ENCODE measurements around the gene USP6NL.
A peak's percentile ranks its signal among the peaks of the same experiment; 100 is the strongest.

Gene USP6NL

DNA sequence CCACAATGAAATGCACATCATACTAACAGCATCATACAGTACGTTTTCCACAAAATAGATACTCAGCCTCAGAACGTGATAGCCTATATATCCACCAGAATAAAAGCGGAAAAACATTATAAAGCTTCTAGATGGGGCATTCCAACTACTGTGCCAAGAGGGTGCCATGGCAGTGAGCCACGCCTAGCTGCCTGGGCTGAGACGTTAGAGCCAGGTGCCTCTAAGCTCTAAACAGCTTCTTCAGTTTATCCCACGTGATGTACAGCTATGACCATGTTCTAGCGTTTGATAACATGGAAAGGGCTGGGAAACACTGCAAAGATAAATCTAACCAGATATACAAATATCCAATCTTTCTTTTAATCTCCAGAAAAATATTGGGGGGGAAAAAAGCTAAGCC is 17.8 kb downstream of the USP6NL start:
- no peak for DNase-seq (ENCODE audit: low read depth)

DNA sequence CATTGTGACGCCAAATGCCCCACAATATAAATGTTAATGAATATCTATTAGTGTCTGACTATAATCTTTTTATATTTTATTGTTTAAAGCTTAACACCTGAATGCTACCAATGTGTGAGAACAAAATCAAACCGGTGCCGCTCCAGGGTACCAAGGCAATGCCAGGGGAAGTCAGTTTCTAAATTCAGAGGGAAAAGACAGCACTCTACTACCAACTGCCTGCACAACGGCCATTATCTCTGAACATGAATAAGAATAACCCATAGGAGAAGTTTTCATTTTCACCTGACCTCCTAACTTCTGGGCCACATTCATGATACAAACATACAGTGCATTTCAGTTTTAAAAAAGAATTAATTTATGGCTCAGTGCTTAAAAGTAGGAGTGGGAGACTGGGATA is 21.7 kb downstream of the USP6NL start:
- DNase-seq (ENCODE audit: low read depth) = no peak

DNA sequence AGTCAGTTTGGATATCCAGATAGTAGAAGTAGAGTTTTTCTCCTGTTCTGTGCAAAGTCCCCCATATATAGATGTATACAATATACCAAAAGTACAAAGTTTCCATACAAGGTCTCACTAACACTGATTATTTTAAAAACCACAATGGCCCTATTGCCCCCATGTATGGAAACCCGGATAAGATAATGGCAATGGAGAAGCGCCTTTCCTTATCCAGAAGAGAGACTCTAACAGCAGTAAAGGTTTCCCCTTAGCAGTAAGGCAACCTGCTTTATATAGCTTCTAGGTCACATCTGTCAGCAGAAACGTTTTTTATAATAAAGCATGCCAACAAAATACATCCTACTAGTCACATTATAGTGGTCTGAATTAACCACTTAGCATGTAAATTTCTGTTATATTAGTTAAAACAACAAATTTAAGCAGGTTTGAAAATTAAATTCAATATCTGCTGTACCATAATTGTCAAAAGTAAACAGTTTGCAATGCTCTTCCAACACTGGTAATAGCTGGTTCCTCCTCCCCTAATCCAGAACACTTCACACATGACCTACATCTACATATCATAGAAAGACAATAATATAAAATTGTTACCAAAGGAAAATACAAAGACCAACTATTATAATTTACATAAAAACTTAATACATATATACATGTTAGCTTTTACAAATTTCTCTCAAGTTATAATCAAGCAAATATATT is 22.4 kb downstream of the USP6NL start:
- no peak for DNase-seq (ENCODE audit: low read depth)

DNA sequence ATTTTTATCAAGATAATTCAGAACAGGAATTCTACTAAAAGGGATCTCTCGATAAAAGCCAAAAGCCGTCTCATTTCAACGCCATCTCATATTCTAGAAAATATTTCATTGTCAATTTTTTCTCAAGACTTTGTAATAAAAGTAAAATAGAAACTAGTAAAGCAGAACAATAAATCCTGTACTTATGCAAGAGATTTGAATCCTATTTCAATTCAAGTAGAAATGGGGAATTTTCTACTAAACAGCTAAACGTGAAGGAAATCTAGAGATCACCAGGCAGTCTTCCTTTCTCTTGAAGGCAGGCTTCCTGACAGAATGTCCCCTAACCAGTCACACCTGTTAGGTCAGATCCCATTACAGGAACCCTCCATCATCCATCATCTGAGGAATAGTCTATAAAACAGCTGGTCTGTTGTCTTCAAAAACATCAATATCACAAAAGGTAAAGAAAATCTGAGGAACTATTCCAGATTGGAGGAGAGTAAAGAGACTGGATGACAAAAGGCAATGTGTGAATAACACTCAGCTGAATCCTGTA is 23.7 kb downstream of the USP6NL start:
- DNase-seq (ENCODE audit: low read depth) = no peak

DNA sequence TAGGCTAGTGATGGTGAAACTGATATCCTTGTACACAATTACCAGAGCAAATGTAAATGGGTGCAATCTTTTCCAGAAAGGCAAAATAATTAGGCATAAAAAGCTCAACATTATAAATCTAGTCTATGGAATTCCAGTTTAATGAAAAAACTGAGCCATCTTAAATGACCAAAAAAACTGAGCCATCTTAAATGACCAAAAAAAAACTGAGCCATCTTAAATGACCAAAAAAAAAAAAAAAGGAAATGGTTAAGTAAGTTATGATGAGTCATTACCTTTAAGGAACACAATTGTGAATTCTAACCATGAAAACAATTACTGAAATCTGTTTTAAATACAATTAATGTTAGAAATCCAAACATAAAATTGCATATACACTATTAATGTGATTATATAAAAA is 25.3 kb downstream of the USP6NL start:
- DNase-seq (ENCODE audit: low read depth) = no peak

DNA sequence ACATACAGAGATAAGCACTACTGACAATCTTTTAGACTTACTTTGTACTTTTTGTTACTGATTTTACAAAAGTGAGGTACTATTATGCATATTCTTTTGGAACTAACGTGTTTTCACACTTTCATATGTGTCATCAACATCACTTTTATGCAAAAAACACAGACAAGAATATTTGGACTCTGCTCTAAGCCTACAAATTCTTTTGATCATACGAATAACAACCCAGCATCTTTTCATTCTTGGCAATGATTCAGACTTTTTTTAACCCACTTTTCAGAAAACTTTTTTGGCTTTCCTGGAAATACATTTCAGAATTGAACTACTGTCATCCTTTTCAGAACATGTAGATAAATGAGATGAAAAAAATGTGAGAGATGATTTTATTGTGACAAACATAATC is 30.2 kb downstream of the USP6NL start:
- no peak for DNase-seq (ENCODE audit: low read depth)

DNA sequence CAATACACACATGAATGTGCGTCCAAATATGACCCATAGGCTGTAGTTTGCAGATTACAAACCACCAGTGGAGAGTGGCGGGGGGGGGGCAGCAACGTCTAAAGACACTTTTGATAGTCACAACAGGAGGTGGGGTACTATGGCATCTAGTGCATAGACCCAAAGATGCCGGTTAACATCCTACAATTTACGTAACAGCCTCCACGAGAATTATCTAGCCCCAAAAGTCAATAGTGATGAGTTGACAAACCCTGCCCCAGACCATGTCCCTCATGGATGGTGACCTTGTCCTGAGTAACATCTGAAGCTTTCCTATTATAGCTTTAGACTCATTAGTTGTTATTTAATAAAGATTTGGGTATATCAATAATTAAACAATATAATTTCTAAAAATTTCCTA is 31.6 kb downstream of the USP6NL start:
- DNase-seq (ENCODE audit: low read depth) = no peak

DNA sequence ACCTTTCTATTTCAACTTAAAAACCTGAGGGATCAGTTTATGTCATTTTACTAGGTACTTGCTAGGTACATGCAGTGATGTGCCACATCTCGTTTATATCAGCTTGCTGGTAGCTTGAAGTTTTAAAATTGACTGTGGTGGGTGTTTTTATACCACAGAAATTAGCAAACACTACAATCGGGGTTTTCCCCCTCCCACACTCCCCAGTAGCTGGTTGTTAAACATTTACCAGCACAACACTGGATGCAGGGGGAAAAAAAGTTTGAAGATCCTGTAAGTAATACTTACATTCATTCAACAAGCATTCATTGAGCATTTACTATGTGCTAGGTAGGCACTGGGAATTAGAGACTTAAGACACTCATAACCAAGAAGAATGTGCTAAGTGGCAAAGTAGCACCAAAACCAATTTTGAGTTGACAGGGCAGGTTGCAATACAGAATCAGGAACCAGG is 32.6 kb downstream of the USP6NL start:
- DNase-seq (ENCODE audit: low read depth) = peak; percentile 17

DNA sequence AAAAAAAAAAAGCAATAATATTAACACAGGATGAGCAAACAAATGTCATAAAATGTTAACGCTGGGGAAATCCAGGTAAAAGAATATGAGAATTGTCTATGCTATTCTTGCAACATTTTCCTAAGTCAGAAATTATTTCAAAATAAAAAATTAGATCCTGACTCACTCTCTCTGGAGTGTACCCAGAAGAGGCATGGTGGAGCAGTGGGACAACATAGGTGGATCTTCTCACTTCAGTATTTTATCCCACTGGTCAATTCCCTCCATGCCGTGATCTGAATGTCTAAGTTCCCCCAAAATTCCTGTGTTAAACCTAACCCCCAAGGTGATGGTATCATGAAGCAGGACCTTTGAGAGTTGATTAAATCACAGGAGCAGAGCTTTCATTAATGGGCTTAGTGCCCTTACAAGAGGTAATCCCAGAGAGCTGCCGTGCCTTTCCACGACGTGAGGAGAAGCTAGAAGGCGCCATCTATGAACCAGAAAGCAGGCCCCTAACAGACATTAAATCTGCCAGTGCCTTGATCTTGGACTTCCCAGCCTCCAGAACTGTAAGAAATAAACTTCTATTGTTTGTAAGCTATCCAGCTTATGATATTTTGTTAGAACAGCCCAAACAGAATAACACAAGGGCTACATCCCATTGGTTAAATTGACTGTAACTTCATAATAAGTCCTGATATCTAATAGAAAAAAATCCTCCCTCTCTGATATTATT is 35.2 kb downstream of the USP6NL start:
- no peak for DNase-seq (ENCODE audit: low read depth)

DNA sequence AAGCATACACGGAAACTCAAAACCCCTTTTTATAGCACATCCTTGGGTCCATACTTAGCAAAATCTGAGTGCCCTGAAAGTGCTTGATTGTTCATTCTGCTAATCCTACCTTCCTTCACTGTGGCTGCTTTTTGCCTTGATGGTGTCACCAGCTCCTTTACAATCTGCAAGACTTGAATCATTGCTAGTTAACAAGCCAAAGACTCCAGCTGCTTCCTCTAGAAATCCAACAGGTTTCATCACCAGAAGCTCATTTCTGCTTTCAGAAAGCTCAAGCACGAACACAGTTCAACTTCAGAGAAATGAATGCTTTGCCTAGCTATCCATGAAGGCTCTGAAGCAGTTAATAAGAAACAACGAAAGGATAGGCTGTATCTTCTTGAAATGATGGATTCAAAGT is 38.0 kb downstream of the USP6NL start:
- no peak for DNase-seq (ENCODE audit: low read depth)

DNA sequence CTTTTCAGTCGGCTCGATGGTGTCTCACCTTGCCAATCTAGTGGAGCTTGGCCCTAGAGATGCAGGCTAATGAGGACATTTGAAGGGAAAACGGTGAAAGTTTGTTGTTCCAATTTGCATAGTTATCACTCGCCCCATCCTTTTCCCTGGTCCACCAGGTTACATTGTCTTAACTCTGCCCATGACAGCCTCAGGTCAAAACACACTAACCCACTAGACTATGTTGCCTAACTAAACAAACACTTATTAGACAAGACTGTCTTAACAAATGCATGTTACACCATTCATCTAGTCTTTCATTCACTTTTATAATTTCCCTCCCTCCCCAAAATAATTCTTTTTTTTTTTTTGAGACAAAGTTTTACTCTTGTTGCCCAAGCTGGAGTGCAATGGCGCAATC is 40.7 kb downstream of the USP6NL start:
- DNase-seq (ENCODE audit: low read depth) = no peak

DNA sequence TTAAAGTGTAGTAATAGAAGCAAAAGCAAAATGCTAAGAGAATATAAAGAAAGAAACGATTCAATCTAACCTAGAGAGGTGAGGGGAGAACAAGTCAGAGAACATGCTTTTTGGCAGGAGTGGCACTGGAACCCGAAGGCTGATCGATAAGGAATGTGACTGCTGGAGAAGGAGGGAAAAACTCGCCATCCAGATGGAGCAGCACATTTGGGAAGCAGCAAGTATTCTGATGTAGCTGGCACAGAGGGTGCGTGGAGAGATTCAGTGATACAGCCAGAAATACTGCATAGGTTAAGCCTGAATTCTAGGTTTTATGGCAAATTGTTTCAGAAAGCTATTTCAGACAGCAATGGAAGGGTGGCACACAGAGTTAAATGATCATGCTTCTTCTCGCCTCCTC is 42.0 kb downstream of the USP6NL start:
- no peak for DNase-seq (ENCODE audit: low read depth)

DNA sequence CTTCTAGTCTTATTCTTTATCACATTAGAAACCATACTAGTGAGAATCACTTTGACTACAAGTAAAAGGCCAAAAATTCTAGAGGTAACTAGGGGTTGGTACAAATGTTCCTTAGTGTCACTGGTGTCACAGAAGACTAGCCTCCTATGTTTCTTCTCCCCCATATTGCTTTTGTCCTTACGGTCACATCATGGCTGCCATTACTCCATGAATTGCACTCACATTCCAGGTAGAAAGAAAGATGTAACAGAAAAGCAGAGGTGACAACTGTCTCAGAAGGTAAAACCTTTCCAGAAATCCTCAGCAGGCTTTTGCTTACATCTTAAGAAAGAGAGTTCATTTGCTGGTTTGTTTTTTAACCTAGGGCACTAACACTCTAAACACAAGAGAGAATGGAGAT is 42.9 kb downstream of the USP6NL start:
- DNase-seq (ENCODE audit: low read depth) = no peak

DNA sequence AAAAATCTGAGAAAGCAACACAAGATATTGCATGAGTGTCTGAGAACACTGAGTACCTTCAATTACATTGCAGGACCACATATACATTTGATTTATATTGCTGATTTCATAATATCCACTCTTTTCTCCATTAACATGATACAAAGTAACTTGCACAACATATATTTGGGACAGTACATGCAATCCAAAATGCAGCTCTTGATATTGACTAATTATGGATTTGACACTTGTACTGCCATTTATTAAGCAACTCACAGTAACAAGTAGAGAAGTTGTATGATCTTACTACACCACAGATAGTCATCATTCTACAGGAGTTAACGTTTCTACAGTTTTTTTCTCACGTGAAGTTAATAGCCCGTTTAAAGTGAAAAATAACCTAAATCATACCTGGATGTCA is 46.7 kb downstream of the USP6NL start:
- no peak for DNase-seq (ENCODE audit: low read depth)

DNA sequence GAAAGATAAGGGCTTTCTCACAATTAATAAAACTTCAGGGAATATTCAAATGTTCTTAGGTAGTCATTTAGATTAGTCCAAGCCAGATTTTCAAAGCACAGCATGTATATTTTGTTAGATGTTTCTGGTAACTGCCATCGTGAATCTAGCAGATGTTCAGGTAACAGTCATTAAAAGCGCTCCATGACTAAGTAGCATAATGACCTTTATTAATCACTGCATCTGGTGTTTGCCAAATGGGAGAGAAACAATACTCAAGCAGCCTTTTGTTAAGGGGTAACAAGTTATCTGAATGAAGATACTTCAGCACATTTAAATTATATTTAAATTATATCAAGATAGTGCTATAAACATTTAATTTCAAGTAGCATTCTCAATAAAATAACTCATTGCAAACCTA is 47.5 kb downstream of the USP6NL start:
- DNase-seq (ENCODE audit: low read depth) = no peak

DNA sequence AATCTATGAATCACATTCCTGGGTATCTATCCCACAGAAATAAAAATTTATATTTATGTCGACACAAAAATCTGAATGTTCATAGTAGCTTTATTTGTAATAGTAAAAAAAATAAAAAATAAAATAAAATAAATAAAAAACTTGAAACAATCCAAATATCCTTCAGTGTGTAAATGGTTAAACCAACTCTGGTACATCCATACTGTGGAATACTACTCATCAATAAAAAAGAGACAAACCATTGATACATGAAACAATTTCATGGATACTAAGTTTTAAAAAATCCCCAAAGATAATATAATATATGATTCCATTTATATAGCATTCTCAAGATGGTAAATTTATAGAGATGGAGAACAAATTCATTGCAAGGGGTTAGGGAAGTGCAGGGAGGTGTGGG is 48.6 kb downstream of the USP6NL start:
- no peak for DNase-seq (ENCODE audit: low read depth)

DNA sequence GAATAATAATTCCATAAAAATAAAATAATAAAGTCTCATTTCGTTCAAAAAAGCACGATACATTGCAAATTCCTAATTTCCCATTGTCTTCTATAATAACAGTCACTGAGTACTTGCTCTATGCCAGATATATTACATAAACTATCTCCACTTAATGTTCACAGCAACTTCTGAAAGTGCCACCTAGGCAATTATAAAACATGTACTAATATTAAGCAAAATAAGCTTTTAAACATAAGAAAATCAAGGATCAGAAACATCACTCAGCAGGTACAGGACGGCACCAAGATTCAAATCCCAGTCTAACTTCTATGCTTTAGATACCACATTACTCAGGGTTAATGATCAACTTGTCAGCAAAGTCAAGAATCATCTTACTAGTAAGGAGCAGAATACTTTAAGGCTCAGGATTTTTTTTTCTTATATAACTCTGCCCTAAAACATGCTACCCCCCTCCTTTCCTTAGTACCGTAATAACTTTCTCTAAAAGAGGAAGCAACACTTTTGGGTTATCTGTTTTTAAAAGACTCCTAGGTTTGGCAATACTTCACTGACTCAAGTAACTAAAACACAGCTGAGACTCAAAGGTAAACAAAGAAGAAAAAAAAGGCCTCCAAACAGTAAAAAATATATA is 51.3 kb downstream of the USP6NL start:
- DNase-seq (ENCODE audit: low read depth) = no peak

DNA sequence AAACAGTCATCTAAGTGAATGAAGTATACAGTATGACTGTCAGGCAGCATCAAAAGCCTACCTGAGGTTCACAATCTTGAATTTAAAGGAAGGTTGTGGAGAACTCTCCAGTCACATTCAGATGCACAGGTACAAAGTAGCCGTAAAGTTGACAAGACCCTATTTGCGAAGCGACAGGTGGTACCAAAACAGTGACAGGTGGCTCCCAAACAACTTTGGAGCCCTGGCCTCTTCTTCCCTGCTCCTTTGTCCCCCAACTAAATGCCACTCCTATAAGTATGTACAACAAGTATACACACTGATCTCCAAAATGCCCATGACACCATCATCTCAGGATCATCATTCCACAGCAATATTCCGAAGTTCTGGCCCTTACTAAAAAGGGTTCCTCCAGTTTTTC is 53.5 kb downstream of the USP6NL start:
- DNase-seq (ENCODE audit: low read depth) = no peak

DNA sequence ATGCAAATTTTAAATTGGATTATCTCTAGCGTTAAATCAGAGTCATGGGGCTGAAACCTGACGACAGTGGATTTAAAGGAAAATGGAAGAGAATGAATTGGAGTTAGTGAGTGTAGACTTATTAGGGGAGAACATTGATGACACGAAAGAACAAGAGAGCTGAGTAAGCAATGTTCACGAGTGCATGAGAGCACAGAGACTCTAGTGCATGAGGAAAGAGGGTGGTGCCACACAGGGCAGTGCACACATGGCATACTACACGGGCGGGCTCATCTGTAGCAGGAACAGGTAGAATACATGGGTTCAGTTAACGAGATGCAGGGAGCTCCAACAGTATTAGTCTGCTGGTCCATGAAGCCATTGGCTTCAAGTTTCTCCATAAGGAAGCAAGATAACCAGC is 53.9 kb downstream of the USP6NL start:
- DNase-seq (ENCODE audit: low read depth) = no peak

DNA sequence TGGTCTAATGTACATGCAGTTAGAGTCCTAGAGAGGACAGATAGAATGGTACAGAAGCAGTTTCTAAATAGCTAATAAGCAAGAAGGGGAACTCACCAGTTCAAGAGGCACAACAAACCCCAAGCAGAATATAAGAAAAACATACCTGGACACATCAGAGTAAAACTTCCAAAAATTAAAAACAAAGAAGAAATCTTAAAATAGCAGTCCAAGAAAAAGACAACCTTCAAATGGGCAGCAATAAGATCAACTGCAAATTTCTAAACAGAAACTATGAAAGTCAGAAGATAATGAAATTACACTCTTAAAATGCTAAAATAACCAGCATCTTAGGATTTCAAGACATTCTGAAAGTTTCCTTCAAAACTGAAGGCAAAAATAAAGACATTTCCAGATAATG is 55.9 kb downstream of the USP6NL start:
- no peak for DNase-seq (ENCODE audit: low read depth)

DNA sequence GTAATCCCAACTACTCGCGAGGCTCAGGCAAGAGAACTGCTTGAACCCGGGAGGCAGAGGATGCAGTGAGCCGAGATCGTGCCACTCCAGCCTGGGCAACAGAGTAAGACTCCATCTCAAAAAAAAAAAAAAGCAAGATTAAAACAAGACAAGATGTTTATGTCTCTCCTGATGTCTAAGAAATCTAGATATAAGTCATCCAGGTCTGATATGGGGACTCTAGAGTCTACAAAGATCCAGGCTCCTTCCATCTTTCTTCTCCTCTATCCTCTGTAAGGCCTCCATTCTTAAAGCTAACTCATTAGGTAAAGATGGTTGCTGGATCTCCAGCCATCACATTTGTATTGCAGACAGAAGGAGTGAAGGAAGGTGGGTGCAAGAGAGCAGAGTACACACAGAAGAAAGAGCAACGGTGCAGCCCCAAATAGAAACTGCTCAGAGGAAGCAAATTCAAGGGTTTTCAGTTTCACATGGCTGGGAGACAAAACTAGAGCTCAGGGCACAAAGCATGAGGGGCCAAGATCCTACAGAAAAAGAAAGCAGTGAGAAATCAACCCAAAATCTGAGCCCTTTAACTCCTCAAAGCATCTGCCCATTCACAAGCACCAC is 57.6 kb downstream of the USP6NL start:
- no peak for DNase-seq (ENCODE audit: low read depth)

DNA sequence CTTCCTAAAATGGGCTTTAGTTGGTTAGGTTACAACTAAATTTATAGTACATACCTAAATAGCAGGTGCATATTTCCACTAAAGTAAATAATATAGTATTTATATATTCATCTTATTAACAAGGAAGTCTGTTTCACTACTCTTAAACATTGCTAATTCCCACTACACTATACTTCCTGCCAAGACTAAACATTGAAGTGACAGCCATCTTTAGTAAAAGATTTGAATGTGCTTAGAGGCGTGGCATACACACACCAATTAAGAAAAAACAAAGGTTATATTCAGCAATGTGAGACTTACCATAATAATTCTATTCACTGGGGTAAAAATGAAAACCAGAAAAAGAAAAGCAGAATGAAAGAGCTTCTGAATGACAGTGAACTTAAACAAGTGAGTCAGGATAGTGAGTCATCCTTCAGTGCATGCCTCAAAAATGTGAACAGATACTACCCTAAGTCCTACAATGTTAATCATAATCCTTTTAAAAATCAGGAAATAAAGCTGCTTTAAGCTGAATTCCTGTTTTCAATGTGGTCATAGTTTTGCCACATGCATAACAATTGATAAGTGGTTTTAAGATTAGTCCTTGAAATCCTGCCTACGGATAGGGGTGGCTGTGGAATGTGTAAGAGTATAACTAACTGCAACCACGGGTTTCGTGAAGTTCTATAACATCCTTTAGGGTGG is 59.4 kb downstream of the USP6NL start:
- DNase-seq (ENCODE audit: low read depth) = no peak

All from activated gamma-delta T cell treated with anti-CD3 and anti-CD28 coated beads, Interleukin-2, amount 50 U/mL, for 16 hours (primary cell).